ENCODE results near the gene POLL. TPM values are rescaled to one million over a fixed set of nuclear protein-coding genes. Genes with fewer than 3 reads are reported as not detected.

POLL gene
- total RNA-seq, 4 donors from 2014 or later: 23.2 to 27.2 (median 26.0) TPM

DNA sequence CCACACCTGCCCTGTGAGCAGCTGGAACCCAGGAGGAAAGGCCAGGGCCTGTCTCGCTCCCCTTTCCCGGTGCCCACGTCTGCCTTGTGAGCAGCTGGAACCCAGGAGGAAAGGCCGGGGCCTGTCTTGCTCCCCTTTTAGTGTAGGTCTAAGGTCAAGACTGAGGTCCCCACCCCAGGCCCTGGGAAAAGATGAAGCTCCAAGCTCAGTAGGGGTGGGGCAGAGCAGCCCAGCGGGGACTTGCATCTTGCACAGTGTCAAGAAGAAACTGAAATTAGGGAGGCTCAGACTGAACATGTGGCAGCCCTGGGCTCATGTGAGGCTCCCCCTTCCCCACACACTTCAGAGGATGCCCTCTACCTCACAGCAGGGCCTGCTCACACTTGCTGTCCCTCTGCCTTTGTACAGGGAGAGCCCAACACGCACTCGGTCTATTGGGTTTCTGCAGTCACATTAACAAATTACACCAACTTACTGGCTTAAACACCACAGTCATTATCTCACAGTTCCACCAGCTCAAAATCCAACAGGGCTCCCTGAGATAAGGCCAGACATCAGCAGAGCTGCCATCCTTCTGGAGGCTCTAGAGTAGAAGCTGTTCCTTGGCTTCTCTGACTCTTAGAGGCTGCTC lies 12.4 kb downstream of the POLL start:
- Histone ChIP-seq H3K4me3 (no peak overlapping the region), H3K27me3 (peaks cover 0 to 5% (median 0%) of the 10 kb centered on the region in 4 donors), H3K36me3 (peaks cover 24 to 48% (median 34%) of the 10 kb centered on the region in 4 donors), H3K9me3 (peaks cover 0 to 14% (median 11%) of the 10 kb centered on the region in 4 donors), H3K27ac (replicated peaks in 1 of 4) (no peak overlapping the region), H3K4me1 (peaks cover 3 to 6% (median 4%) of the 10 kb centered on the region in 4 donors)
- 85% methylated on average over 5 of the region's 7 CpGs for WGBS
- intact Hi-C loops (cut with DNase I): no loop called here
- TF ChIP-seq EP300 (IDR thresholded peaks at IDR 0.05) (no peak), POLR2A (IDR thresholded peaks at IDR 0.05; ENCODE audit: low read depth) (no peak), CTCF (IDR thresholded peaks at IDR 0.05) (no peak), POLR2AphosphoS5 (IDR thresholded peaks at IDR 0.05) (no peak)
- no peak for DNase-seq (ENCODE audit: extremely low spot score)

DNA sequence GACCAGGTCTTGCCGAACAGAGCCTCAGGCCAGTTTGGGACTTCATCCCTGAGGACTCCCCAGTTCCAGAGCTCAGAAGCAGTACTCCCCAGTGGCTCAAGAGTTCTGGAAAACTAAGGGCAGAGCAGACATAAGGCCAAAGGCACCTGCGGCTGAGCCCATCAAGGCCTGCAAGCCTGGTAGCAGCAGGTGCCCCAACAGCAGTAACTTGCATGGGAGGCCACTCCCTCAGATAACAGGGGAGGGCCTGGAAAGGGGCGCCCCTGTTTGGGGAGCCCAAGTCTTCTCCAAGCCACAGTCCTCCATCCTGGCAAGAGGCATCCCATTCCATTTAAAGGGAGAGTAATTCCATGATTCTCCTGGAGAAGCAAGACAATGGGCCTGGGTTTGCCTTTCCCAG lies 13.0 kb downstream of the POLL start:
- H3K36me3 ChIP-seq: peaks cover 20 to 41% (median 28%) of the 10 kb centered on the region in 4 donors
- no peak overlapping the region for H3K27ac ChIP-seq (replicated peaks in 1 of 4)
- peaks cover 0 to 14% (median 11%) of the 10 kb centered on the region in 4 donors for H3K9me3 ChIP-seq
- DNase-seq (ENCODE audit: extremely low spot score): no peak
- TF ChIP-seq POLR2AphosphoS5 (IDR thresholded peaks at IDR 0.05) (no peak), CTCF (IDR thresholded peaks at IDR 0.05) (no peak), POLR2A (IDR thresholded peaks at IDR 0.05; ENCODE audit: low read depth) (no peak), EP300 (IDR thresholded peaks at IDR 0.05) (no peak)
- H3K4me1 ChIP-seq: peaks cover 8 to 12% (median 10%) of the 10 kb centered on the region in 4 donors
- H3K27me3 ChIP-seq: peaks cover 0 to 9% (median under 1%) of the 10 kb centered on the region in 4 donors
- WGBS: 82% methylated on average over 3 of the region's 3 CpGs
- intact Hi-C loops (cut with DNase I): no loop called here
- H3K4me3 ChIP-seq: no peak overlapping the region

GRCh38 chr10:101573885-101574753 lies 13.9 kb downstream of the POLL start:
- H3K4me1 ChIP-seq: peaks cover 16 to 22% (median 20%) of the 10 kb centered on the region in 4 donors
- 87% methylated on average over 21 of the region's 25 CpGs for WGBS
- peaks cover 0 to 14% (median 11%) of the 10 kb centered on the region in 4 donors for H3K9me3 ChIP-seq
- peaks cover 10 to 32% (median 18%) of the 10 kb centered on the region in 4 donors for H3K36me3 ChIP-seq
- no peak for TF ChIP-seq POLR2AphosphoS5 (IDR thresholded peaks at IDR 0.05)
- no peak for TF ChIP-seq CTCF (IDR thresholded peaks at IDR 0.05)
- no peak for TF ChIP-seq EP300 (IDR thresholded peaks at IDR 0.05)
- TF ChIP-seq POLR2A (IDR thresholded peaks at IDR 0.05; ENCODE audit: low read depth): no peak
- H3K27me3 ChIP-seq: peaks cover 0 to 19% (median 11%) of the 10 kb centered on the region in 4 donors
- intact Hi-C loops (cut with DNase I): no loop called here
- no peak overlapping the region for H3K4me3 ChIP-seq
- DNase-seq (ENCODE audit: extremely low spot score): no peak
- H3K27ac ChIP-seq (replicated peaks in 1 of 4): no peak overlapping the region

DNA sequence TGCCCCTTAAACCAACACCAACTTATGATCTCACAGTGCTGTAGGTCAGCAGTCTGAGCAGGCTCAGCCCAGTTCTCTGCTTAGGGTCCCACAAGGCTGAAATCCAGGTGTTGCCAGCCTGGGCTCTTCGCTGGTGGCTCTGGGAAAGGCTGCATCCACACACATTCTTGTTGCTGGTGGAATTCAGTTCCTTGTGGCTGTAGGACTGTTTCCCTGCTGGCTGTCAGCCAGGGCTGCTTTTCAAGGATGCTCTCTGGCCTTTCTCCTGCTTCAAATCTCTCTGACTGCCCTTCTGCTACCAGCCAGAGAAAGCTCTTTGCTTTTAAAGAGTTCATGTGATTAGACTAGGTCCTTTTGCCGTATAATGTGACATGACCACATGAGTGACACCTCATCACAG lies 15.3 kb downstream of the POLL start:
- Histone ChIP-seq H3K4me1 (peaks cover 16 to 22% (median 20%) of the 10 kb centered on the region in 4 donors), H3K4me3 (no peak overlapping the region), H3K36me3 (peaks cover 0 to 18% (median 6%) of the 10 kb centered on the region in 4 donors), H3K9me3 (peaks cover 0 to 14% (median 11%) of the 10 kb centered on the region in 4 donors), H3K27ac (replicated peaks in 1 of 4) (no peak overlapping the region), H3K27me3 (peaks cover 0 to 32% (median 21%) of the 10 kb centered on the region in 4 donors)
- intact Hi-C loops (cut with DNase I): no loop called here
- no peak for DNase-seq (ENCODE audit: extremely low spot score)
- WGBS: 100% methylated on average over 2 of the region's 2 CpGs
- no peak for TF ChIP-seq POLR2A (IDR thresholded peaks at IDR 0.05; ENCODE audit: low read depth)
- TF ChIP-seq EP300 (IDR thresholded peaks at IDR 0.05): no peak
- TF ChIP-seq CTCF (IDR thresholded peaks at IDR 0.05): no peak
- no peak for TF ChIP-seq POLR2AphosphoS5 (IDR thresholded peaks at IDR 0.05)
